Erythroblast (primary cell): ENCODE measurements around the gene KLHDC7B.
A peak's percentile ranks its signal among the peaks of the same experiment; 100 is the strongest.

Experiments used
- DNase-seq, 2 experiments: peaks; one replicate each; lab custom pipeline; 2025; lab: John Stamatoyannopoulos, UW
- GATA1 ChIP-seq: IDR thresholded peaks from 2 replicates; pipeline ENCODE4 v1.6.1; 2011; ENCODE audit warnings: low read depth, mild to moderate bottlenecking, control low read depth, low read length, moderate library complexity
- POLR2A ChIP-seq: IDR thresholded peaks from 2 replicates; pipeline ENCODE4 v1.6.1; 2011; ENCODE audit warnings: mild to moderate bottlenecking, low read length

The KLHDC7B gene

GRCh38 chr22:50544078-50544745, 1.5 kb upstream of the KLHDC7B start:
- TF ChIP-seq GATA1 (no peak), POLR2A (no peak)
- DNase-seq, result peak; percentile 69 to 81

GRCh38 chr22:50544746-50545253, 899 bp upstream of the KLHDC7B start:
- TF ChIP-seq POLR2A (no peak), GATA1 (no peak)
- peak in 1 of 2 experiments; percentile 40 for DNase-seq

- TF ChIP-seq GATA1 (no peak), POLR2A (no peak)
- DNase-seq, result no peak
These were observed 895 bp downstream of the KLHDC7B start for GRCh38 chr22:50546326-50547262.

GRCh38 chr22:50547263-50547985, 1.7 kb downstream of the KLHDC7B start:
- TF ChIP-seq GATA1 (no peak), POLR2A (no peak)
- DNase-seq, result no peak

- TF ChIP-seq GATA1 (no peak), POLR2A (no peak)
- no peak for DNase-seq
These were observed 2.6 kb downstream of the KLHDC7B start for GRCh38 chr22:50548040-50548920.

GRCh38 chr22:50548921-50549790, 3.5 kb downstream of the KLHDC7B start:
- TF ChIP-seq GATA1, result no peak
- no peak for TF ChIP-seq POLR2A
- DNase-seq, result no peak

GRCh38 chr22:50550395-50550794, 4.7 kb downstream of the KLHDC7B start:
- no peak for DNase-seq
- TF ChIP-seq GATA1 (no peak), POLR2A (no peak)

- TF ChIP-seq POLR2A (no peak), GATA1 (no peak)
- no peak for DNase-seq
These were observed 5.6 kb downstream of the KLHDC7B start for GRCh38 chr22:50551160-50551752.

GRCh38 chr22:50553310-50553709, 7.6 kb downstream of the KLHDC7B start:
- no peak for DNase-seq
- TF ChIP-seq POLR2A (no peak), GATA1 (no peak)

GRCh38 chr22:50556703-50557102, 11.0 kb downstream of the KLHDC7B start:
- DNase-seq, result no peak
- no peak for TF ChIP-seq GATA1
- no peak for TF ChIP-seq POLR2A

GRCh38 chr22:50560034-50560433, 14.3 kb downstream of the KLHDC7B start:
- no peak for TF ChIP-seq POLR2A
- TF ChIP-seq GATA1, result no peak
- DNase-seq, result no peak
